GM20431 (cell line): ENCODE data around the gene NSUN6.
"Not testable (repeated sequence)": the region's sequence is repeated elsewhere in the genome, so short reads cannot be mapped to it uniquely, and the experiment has no call there.

Source experiments
- in situ Hi-C: fragments of 300-500 bp; cut with MseI, MboI; formaldehyde crosslinking; loops from one replicate; pipeline ENCODE4 v1.15.0; 2020; ENCODE audit warnings: low sequenced_read_pairs; ENCODE audit not compliant: unreplicated experiment

Gene NSUN6

GRCh38 chr10:18611168-18611567, 40.2 kb downstream of the NSUN6 start:
- in situ Hi-C loops: no loop called here

GRCh38 chr10:18610517-18610916, 40.9 kb downstream of the NSUN6 start:
- in situ Hi-C loops: no loop called here

GRCh38 chr10:18608596-18608995, 42.8 kb downstream of the NSUN6 start:
- in situ Hi-C loops: no loop called here

GRCh38 chr10:18607503-18608378, 43.6 kb downstream of the NSUN6 start:
- in situ Hi-C loops: no loop called here

- in situ Hi-C loops: no loop called here
These were observed 45.2 kb downstream of the NSUN6 start for GRCh38 chr10:18606051-18606695.

GRCh38 chr10:18601321-18601720, 50.1 kb downstream of the NSUN6 start:
- in situ Hi-C loops: no loop called here

GRCh38 chr10:18599392-18599791, 52.0 kb downstream of the NSUN6 start:
- in situ Hi-C loops: no loop called here

- in situ Hi-C loops: no loop called here
These were observed 56.7 kb downstream of the NSUN6 start for GRCh38 chr10:18594574-18595156.

GRCh38 chr10:18591141-18591540, 60.2 kb downstream of the NSUN6 start:
- in situ Hi-C loops: not testable (repeated sequence)

GRCh38 chr10:18586637-18587036, 64.8 kb downstream of the NSUN6 start:
- in situ Hi-C loops: not testable (repeated sequence)

GRCh38 chr10:18583575-18584270, 67.7 kb downstream of the NSUN6 start:
- in situ Hi-C loops: no loop called here

- in situ Hi-C loops: no loop called here
These were observed 68.6 kb downstream of the NSUN6 start for GRCh38 chr10:18582803-18583202.

GRCh38 chr10:18577823-18578685, 73.3 kb downstream of the NSUN6 start:
- in situ Hi-C loops: no loop called here

GRCh38 chr10:18576586-18576985, 74.8 kb downstream of the NSUN6 start:
- in situ Hi-C loops: no loop called here

- in situ Hi-C loops: no loop called here
These were observed 78.3 kb downstream of the NSUN6 start for GRCh38 chr10:18572959-18573561.

- in situ Hi-C loops: no loop called here
These were observed 79.6 kb downstream of the NSUN6 start for GRCh38 chr10:18571780-18572179.

- in situ Hi-C loops: no loop called here
These were observed 80.3 kb downstream of the NSUN6 start for GRCh38 chr10:18571076-18571475.

GRCh38 chr10:18570386-18570785, 81.0 kb downstream of the NSUN6 start:
- in situ Hi-C loops: not testable (repeated sequence)

GRCh38 chr10:18567343-18567856, 84.0 kb downstream of the NSUN6 start:
- in situ Hi-C loops: no loop called here
